ENCODE measurements around the gene ZNF532.

Gene ZNF532

GRCh38 chr18:58896268-58896667, 31.6 kb downstream of the ZNF532 start:
- no peak for TF ChIP-seq CTCF (IDR thresholded peaks at IDR 0.05; ENCODE audit: control insufficient read depth, insufficient read depth, low read depth, low read length, missing control alignments)
- no peak overlapping the region for H3K4me3 ChIP-seq (ENCODE audit: control insufficient read depth, low read depth, low read length)
- DNase-seq (ENCODE audit: low read depth) = no peak

DNA sequence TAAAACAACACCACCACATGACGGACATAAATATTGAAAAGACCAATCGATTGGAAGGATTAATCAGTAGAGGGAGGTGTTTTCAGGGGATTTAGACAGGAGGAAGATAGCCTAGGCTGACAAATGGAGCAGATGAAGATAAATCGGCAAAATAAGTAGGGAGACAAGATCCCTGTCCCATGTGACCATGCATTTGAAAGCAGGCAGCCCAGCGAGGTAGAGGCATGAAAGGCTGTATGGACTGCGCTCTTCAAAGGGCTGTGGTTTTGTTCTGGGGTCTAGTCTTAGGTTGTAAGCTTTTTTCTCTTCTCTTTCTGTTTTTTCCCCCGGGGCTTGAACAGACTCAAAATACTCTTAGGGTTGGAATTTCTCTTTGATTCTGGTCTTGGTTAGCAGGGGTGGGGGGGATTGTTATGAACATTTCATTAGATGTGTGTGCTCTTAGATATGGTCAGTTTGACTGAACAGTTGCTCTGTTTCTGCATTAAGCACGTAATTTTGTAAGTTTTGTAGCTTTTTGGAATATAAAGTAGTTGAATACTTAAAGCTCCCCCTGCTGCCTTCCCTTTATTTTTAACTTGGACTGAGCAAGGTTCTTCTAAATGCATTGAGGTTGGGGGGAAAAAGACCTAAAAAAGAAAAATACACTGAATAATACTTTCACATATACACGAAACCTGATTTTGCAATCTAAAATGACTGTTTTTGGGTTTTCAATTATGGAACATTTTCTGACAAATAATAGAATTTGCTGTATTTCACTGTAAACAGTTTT, 32.2 kb downstream of the ZNF532 start:
- no peak for DNase-seq (ENCODE audit: low read depth)
- TF ChIP-seq CTCF (IDR thresholded peaks at IDR 0.05; ENCODE audit: control insufficient read depth, insufficient read depth, low read depth, low read length, missing control alignments) = no peak
- H3K4me3 ChIP-seq (ENCODE audit: control insufficient read depth, low read depth, low read length) = no peak overlapping the region

DNA sequence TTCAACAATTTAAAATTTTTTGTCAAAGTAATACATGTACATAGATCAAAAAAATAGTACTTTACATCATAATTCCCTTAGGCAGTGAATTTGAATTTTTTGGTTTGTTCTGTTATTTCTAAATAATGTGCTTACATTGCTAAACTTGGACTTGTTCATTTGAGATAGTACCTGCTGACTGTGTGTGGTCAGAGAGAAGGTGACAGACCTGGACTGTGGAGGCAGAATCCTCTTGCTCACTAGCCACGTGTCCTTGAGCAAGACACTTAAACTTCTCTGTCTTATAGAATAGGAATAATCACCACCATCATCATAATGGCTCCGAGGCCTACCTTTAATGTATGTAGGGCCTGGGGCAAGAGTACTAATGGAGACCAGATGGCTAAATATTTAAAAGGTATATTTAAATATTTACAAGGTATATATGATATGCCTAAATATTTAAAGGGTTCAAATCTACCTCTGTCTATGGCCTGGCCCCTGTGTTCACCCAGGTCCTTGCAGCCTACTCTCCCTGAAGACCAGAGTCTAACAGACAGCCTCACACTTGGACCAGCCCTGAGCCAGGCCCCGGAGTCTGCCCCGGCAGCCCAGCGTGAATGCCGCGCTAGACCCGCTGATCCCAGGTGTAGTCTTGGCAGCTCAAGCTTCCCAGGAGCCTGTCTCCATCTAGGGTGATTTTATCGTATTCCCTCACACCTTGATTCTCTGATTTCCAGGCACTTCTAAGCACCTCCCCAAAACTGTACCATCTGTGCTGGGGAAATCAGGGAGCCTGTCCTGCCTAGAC, 33.5 kb downstream of the ZNF532 start:
- no peak overlapping the region for H3K4me3 ChIP-seq (ENCODE audit: control insufficient read depth, low read depth, low read length)
- no peak for TF ChIP-seq CTCF (IDR thresholded peaks at IDR 0.05; ENCODE audit: control insufficient read depth, insufficient read depth, low read depth, low read length, missing control alignments)
- no peak for DNase-seq (ENCODE audit: low read depth)

DNA sequence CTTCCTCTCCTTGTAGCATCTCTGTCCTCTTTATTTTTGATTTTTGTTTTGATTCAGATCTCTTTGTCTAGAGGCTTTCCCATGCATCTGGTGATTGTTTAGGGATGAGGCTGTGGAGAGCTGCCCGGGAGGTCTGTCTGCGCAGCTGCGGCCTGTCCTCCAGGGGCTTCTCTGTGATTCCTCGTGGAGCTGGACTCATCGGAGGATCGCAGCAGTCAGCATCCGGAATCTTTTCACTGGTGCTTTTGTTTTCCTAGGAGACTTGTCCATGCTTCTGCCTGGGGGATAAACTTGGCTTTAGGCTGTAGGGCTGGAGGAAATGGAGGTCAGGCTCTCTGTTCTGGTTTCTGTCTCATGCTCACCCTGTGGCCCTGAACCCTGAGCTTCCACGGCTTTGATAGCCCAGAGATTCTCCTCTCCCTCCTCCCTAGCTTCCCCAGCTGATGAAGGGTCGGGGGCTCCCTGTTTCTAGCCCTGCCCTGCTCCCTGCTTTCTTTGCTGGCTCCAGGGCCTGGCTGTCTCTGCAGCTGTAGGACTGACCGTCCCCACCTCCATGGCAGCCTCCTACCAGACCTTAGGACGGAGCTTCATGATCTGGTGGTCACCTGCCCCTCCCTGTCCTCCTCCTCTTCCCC, 35.5 kb downstream of the ZNF532 start:
- H3K4me3 ChIP-seq (ENCODE audit: control insufficient read depth, low read depth, low read length) = no peak overlapping the region
- no peak for DNase-seq (ENCODE audit: low read depth)
- TF ChIP-seq CTCF (IDR thresholded peaks at IDR 0.05; ENCODE audit: control insufficient read depth, insufficient read depth, low read depth, low read length, missing control alignments) = no peak

- H3K4me3 ChIP-seq (ENCODE audit: control insufficient read depth, low read depth, low read length) = no peak overlapping the region
- no peak for DNase-seq (ENCODE audit: low read depth)
- no peak for TF ChIP-seq CTCF (IDR thresholded peaks at IDR 0.05; ENCODE audit: control insufficient read depth, insufficient read depth, low read depth, low read length, missing control alignments)
Observed at GRCh38 chr18:58901143-58901542, 36.5 kb downstream of the ZNF532 start.

DNA sequence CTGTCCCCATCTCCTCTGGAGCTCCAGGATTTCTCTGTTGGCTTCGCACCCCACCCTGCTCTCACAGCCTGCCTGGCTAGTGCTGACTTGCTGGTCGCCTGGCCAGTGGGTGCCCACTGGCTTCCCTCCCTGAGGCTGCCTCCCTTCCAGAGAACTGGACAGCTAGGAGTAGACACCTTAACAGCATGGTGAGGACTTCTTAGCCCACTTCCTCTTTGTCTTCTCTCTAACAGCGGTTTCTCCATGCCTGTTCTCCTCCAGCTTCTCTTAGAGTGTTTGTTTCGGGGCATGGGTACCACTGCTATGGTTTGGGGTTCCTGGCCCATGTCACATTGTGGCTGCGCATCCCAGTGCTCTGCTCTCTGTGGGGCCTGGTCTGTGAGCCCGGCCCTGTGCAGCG, 37.1 kb downstream of the ZNF532 start:
- DNase-seq (ENCODE audit: low read depth) = no peak
- no peak overlapping the region for H3K4me3 ChIP-seq (ENCODE audit: control insufficient read depth, low read depth, low read length)
- TF ChIP-seq CTCF (IDR thresholded peaks at IDR 0.05; ENCODE audit: control insufficient read depth, insufficient read depth, low read depth, low read length, missing control alignments) = no peak

Data from AG09309 (cell line).